Measurements from ENCODE around the gene RALBP1. TPM values are rescaled to one million over a fixed set of nuclear protein-coding genes. Genes with fewer than 3 reads are reported as not detected.

RALBP1 gene
- total and polyA plus RNA-seq, 9 of the 15 experiments (the other 6 are each of a cell fraction or from before 2014, with no cell fraction given), result 10.9 to 70.0 (median 61.3) TPM

GRCh38 chr18:9474108-9474982, 968 bp upstream of the RALBP1 start:
- Histone ChIP-seq H3K27me3 (ENCODE audit: control insufficient read depth in 2 of 2, insufficient read depth in 2 of 2, low read length in 2 of 2) (no peaks in the 10 kb centered on the region), H3K79me2 (ENCODE audit: control insufficient read depth, insufficient read depth, low read length) (peaks cover 47% of the 10 kb centered on the region), H3K27ac (ENCODE audit: extremely low read depth, low read depth, low read length) (peak overlapping the region; percentile 95), H3K9me3 (replicated peaks; ENCODE audit: control insufficient read depth, insufficient read depth, low read depth, low read length) (no peaks in the 10 kb centered on the region), H3K9ac (ENCODE audit: insufficient read depth in 1 of 2, low read depth in 2 of 2, low read length in 2 of 2) (peak overlapping the region; percentile 94 to 98), H3K36me3 (ENCODE audit: control insufficient read depth, insufficient read depth, low read length) (peaks cover 13% of the 10 kb centered on the region; the same call in 1 of the 3 replicates), H3K9me1 (ENCODE audit: control insufficient read depth, insufficient read depth, low read length) (no peaks in the 10 kb centered on the region), H3K4me3 (peak overlapping the region; percentile 68), H4K20me1 (replicated peaks; ENCODE audit: control insufficient read depth, insufficient read depth, low read length) (no peaks in the 10 kb centered on the region), H3K4me2 (ENCODE audit: insufficient read depth, low read length) (peak overlapping the region; percentile 98), H2AFZ (ENCODE audit: low read depth, low read length) (peak overlapping the region; percentile 99), H3K4me1 (replicated peaks in 1 of 2; ENCODE audit: control insufficient read depth in 2 of 2, insufficient read depth in 2 of 2, low read length in 2 of 2) (peaks cover 17 to 28% of the 10 kb centered on the region in 2 experiments)
- ATAC-seq, result peak; percentile 71
- BruUV-seq (replicated peaks), result TSS peak; percentile 94
- 23% methylated on average over 37 of the region's 37 CpGs for WGBS (ENCODE audit: insufficient coverage, low coverage, missing lambda C conversion rate)
- intact Hi-C loops (cut with micrococcal nuclease) (loop anchor here (2.0 kb wide), 1 partner anchor 70 kb away; no protein-coding TSS in a partner anchor), in situ Hi-C loops (cut with MboI) (no loop called here)
- ChIA-PET POLR2A (interaction anchor here (0.9 to 2.9 kb wide), 4 partner anchors 10 to 71 kb away, joined by 3 to 10 read pairs (median 4); no protein-coding TSS in a partner anchor), CTCF (ENCODE audit: low intra/inter-chr PET ratio) (no interaction called here)
- peak in 1 of 4 experiments; percentile 75 for DNase-seq (ENCODE audit: extremely low read depth in 1 of 4, low spot score in 3 of 4)
- FAIRE-seq, result peak; percentile 46
- TF ChIP-seq XRCC3 (IDR thresholded peaks at IDR 0.05) (no peak), TFAP4 (CRISPR knock-in tag; IDR thresholded peaks at IDR 0.05; ENCODE audit: borderline replicate concordance) (no peak), ARID2 (IDR thresholded peaks at IDR 0.05) (peak; percentile 38; the same call in 1 of the 2 replicates), TARDBP (IDR thresholded peaks at IDR 0.05) (no peak), MXD1 (CRISPR knock-in tag; IDR thresholded peaks at IDR 0.05; ENCODE audit: borderline replicate concordance, poor library complexity, severe bottlenecking) (no peak), PHF8 (IDR thresholded peaks at IDR 0.05; ENCODE audit: borderline replicate concordance, low read length) (no peak), ZKSCAN1 (IDR thresholded peaks at IDR 0.05; ENCODE audit: low read depth, low read length) (no peak), IRF9 (tag; IDR thresholded peaks at IDR 0.05) (no peak), TEAD1 (CRISPR knock-in tag; IDR thresholded peaks at IDR 0.05) (peak in 1 of 2 experiments; percentile 12; a peak in 1 of 4 replicates), GATAD2A (IDR thresholded peaks at IDR 0.05) (no peak), GATAD2B (IDR thresholded peaks at IDR 0.05; ENCODE audit: borderline replicate concordance) (no peak), ZNF764 (CRISPR knock-in tag; IDR thresholded peaks at IDR 0.05; ENCODE audit: low read depth) (no peak), SNIP1 (IDR thresholded peaks at IDR 0.05; ENCODE audit: low read depth) (no peak), KLF1 (tag; IDR thresholded peaks at IDR 0.05) (no peak; the same call in 1 of the 2 replicates), TSHZ1 (CRISPR knock-in tag; IDR thresholded peaks at IDR 0.05) (no peak), BACH1 (tag; IDR thresholded peaks at IDR 0.05) (no peak)

Measured in K562 (cell line).